ENCODE data around the gene THRA. TPM values are rescaled to one million over a fixed set of nuclear protein-coding genes. Genes with fewer than 3 reads are reported as not detected.

The THRA gene
- total RNA-seq, 1 experiment from 2014 or later: 11.4 TPM

- Histone ChIP-seq H3K36me3 (ENCODE audit: low read depth) (no peaks in the 10 kb centered on the region), H2AFZ (no peak overlapping the region), H3K4me2 (no peak overlapping the region), H3K4me1 (replicated peaks; ENCODE audit: insufficient read depth) (peaks cover 18% of the 10 kb centered on the region), H3K4me3 (no peak overlapping the region), H3K27me3 (ENCODE audit: insufficient read depth, low read depth) (no peaks in the 10 kb centered on the region), H3K79me2 (ENCODE audit: low read depth) (no peaks in the 10 kb centered on the region), H3K9me3 (ENCODE audit: insufficient read depth, low read depth) (no peaks in the 10 kb centered on the region), H3K27ac (no peak overlapping the region), H4K20me1 (ENCODE audit: insufficient read depth) (no peaks in the 10 kb centered on the region; the same call in 1 of the 2 replicates), H3F3A (ENCODE audit: insufficient read depth, low read depth) (peaks cover 4% of the 10 kb centered on the region; the same call in 1 of the 2 replicates), H3K9me2 (ENCODE audit: insufficient read depth) (no peaks in the 10 kb centered on the region)
- no TSS peak for BruUV-seq (replicated peaks)
- TF ChIP-seq EZH2 (IDR thresholded peaks at IDR 0.05; ENCODE audit: low read depth) (no peak), CTCF (conservative IDR thresholded peaks at IDR 0.05) (no peak)
- no peak for DNase-seq
- intact Hi-C loops (cut with micrococcal nuclease; ENCODE audit: unreplicated experiment): no loop called here
- POLR2A ChIA-PET (ENCODE audit: unreplicated experiment): no interaction called here
- CTCF ChIA-PET: interaction anchor here (0.6 kb wide), 1 partner anchor 97 kb away, joined by 4 read pairs; no protein-coding TSS in a partner anchor
Observed at GRCh38 chr17:40070709-40071312, 8.0 kb downstream of the THRA start.

- DNase-seq: peak in 1 of 2 experiments; percentile 29
- BruUV-seq (replicated peaks): no TSS peak
- no peaks in the 10 kb centered on the region for H3K36me3 ChIP-seq (ENCODE audit: low read depth)
- intact Hi-C loops (cut with micrococcal nuclease; ENCODE audit: unreplicated experiment): no loop called here
- H3K27me3 ChIP-seq (ENCODE audit: insufficient read depth, low read depth): no peaks in the 10 kb centered on the region
- ChIA-PET POLR2A (ENCODE audit: unreplicated experiment) (interaction anchor here (0.7 kb wide), 2 partner anchors 29 to 34 kb away, joined by 5 read pairs; no protein-coding TSS in a partner anchor), CTCF (interaction anchor here (0.9 kb wide), 1 partner anchor 33 kb away, joined by 3 read pairs; no protein-coding TSS in a partner anchor)
- H2AFZ ChIP-seq: no peak overlapping the region
- no peak overlapping the region for H3K27ac ChIP-seq
- TF ChIP-seq EZH2 (IDR thresholded peaks at IDR 0.05; ENCODE audit: low read depth) (no peak), CTCF (conservative IDR thresholded peaks at IDR 0.05) (no peak)
- H3K4me3 ChIP-seq: no peak overlapping the region
- peaks cover 18% of the 10 kb centered on the region for H3K4me1 ChIP-seq (replicated peaks; ENCODE audit: insufficient read depth)
- no peaks in the 10 kb centered on the region for H3K79me2 ChIP-seq (ENCODE audit: low read depth)
- H3F3A ChIP-seq (ENCODE audit: insufficient read depth, low read depth): peaks cover 4% of the 10 kb centered on the region; the same call in 1 of the 2 replicates
- no peaks in the 10 kb centered on the region for H3K9me2 ChIP-seq (ENCODE audit: insufficient read depth)
- peak overlapping the region; percentile 40 for H3K4me2 ChIP-seq
- no peaks in the 10 kb centered on the region for H3K9me3 ChIP-seq (ENCODE audit: insufficient read depth, low read depth)
- H4K20me1 ChIP-seq (ENCODE audit: insufficient read depth): no peaks in the 10 kb centered on the region; the same call in 1 of the 2 replicates
Observed at GRCh38 chr17:40071313-40072039, 8.7 kb downstream of the THRA start.

- H3K4me2 ChIP-seq: peak overlapping the region; percentile 40
- peaks cover 4% of the 10 kb centered on the region; the same call in 1 of the 2 replicates for H3F3A ChIP-seq (ENCODE audit: insufficient read depth, low read depth)
- no peaks in the 10 kb centered on the region for H3K79me2 ChIP-seq (ENCODE audit: low read depth)
- no TSS peak for BruUV-seq (replicated peaks)
- H4K20me1 ChIP-seq (ENCODE audit: insufficient read depth): no peaks in the 10 kb centered on the region; the same call in 1 of the 2 replicates
- no peak overlapping the region for H3K4me3 ChIP-seq
- no peak for TF ChIP-seq EZH2 (IDR thresholded peaks at IDR 0.05; ENCODE audit: low read depth)
- TF ChIP-seq CTCF (conservative IDR thresholded peaks at IDR 0.05): no peak
- ChIA-PET CTCF (interaction anchor here (0.9 kb wide), 1 partner anchor 33 kb away, joined by 3 read pairs; no protein-coding TSS in a partner anchor), POLR2A (ENCODE audit: unreplicated experiment) (interaction anchor here (0.7 kb wide), 1 partner anchor 33 kb away, joined by 5 read pairs; no protein-coding TSS in a partner anchor)
- H3K27me3 ChIP-seq (ENCODE audit: insufficient read depth, low read depth): no peaks in the 10 kb centered on the region
- H3K27ac ChIP-seq: no peak overlapping the region
- H2AFZ ChIP-seq: no peak overlapping the region
- intact Hi-C loops (cut with micrococcal nuclease; ENCODE audit: unreplicated experiment): no loop called here
- no peaks in the 10 kb centered on the region for H3K9me2 ChIP-seq (ENCODE audit: insufficient read depth)
- H3K4me1 ChIP-seq (replicated peaks; ENCODE audit: insufficient read depth): peaks cover 18% of the 10 kb centered on the region
- peak in 1 of 2 experiments; percentile 70 for DNase-seq
- no peaks in the 10 kb centered on the region for H3K9me3 ChIP-seq (ENCODE audit: insufficient read depth, low read depth)
- no peaks in the 10 kb centered on the region for H3K36me3 ChIP-seq (ENCODE audit: low read depth)
Observed at GRCh38 chr17:40072040-40072734, 9.4 kb downstream of the THRA start.
